Stomach (tissue), 9 donors: Measurements from ENCODE around the gene PODXL2. TPM values are rescaled to one million over a fixed set of nuclear protein-coding genes. Genes with fewer than 3 reads are reported as not detected.
A peak's percentile ranks its signal among the peaks of the same experiment; 100 is the strongest.
"Not testable (repeated sequence)": the region's sequence is repeated elsewhere in the genome, so short reads cannot be mapped to it uniquely, and the experiment has no call there.

ENCODE experiments used
- DNase-seq, 2 donors: peaks; one replicate each; pipeline versions ENCODE4 v3.0.0 to v3.0.0-alpha.2; 2013 to 2019
- H3K27ac ChIP-seq, 5 donors: fragments of 200-600 bp in 4 of 5; sonication (generic) in 4 of 5; one replicate each; pipeline ENCODE4 v1.5.1; 2013 to 2019; ENCODE audit warnings: mild to moderate bottlenecking in 1 of 5, moderate library complexity in 1 of 5
- H3K27me3 ChIP-seq, 3 donors: fragments of 200-600 bp; sonication (generic); one replicate each; pipeline ENCODE4 v1.5.1; 2017 to 2019; ENCODE audit warnings: mixed run types in 1 of 3
- H3K36me3 ChIP-seq, 4 donors: fragments of 200-600 bp; sonication (generic); 1 replicate in 3 of 4; 2 replicates in 1 of 4; pipeline ENCODE4 v1.5.1; 2016 to 2019
- H3K4me1 ChIP-seq, 4 donors: fragments of 200-600 bp; sonication (generic); one replicate each; pipeline ENCODE4 v1.5.1; 2016 to 2019
- H3K4me3 ChIP-seq, 4 donors: fragments of 200-600 bp; sonication (generic) in 3 of 4; one replicate each; pipeline ENCODE4 v1.5.1; 2016 to 2019; ENCODE audit warnings: mild to moderate bottlenecking in 1 of 4
- H3K9me3 ChIP-seq, 4 donors: fragments of 200-600 bp; sonication (generic); one replicate each; pipeline ENCODE4 v1.5.1; 2016 to 2019
- EP300 ChIP-seq: sonication (generic); formaldehyde crosslinking; IDR thresholded peaks from one replicate; pipeline ENCODE4 v1.6.1; 2017; ENCODE audit warnings: antibody characterized with exemption
- POLR2A ChIP-seq, 4 donors: fragments of 450-650 bp; IDR thresholded peaks; one replicate each; pipeline ENCODE4 v1.6.1; 2016; ENCODE audit warnings: antibody characterized with exemption in 4 of 4, control low read depth in 2 of 4, mild to moderate bottlenecking in 1 of 4, moderate library complexity in 1 of 4
- POLR2AphosphoS5 ChIP-seq, 3 donors: sonication (generic); formaldehyde crosslinking; IDR thresholded peaks; one replicate each; pipeline ENCODE4 v1.6.1; 2016; ENCODE audit warnings: antibody characterized with exemption in 3 of 3
- WGBS, 5 donors: extraction: QIAGEN DNeasy Blood & Tissue Kit in 3 of 5; methylation state at CpG; one replicate each; pipeline versions ENCODE4 v1.1.5 to v1.1.7; 2013 to 2018; 5-methylcytosine and 5-hydroxymethylcytosine counted together
- intact Hi-C: fragments of 100-400 bp; cut with DNase I; formaldehyde crosslinking; loops from one replicate; pipeline ENCODE4 v1.15.1; 2023; ENCODE audit warnings: low total_unique reads
- polyA plus RNA-seq, 3 donors: library from polyadenylated mRNA; stranded (reverse); fragments of 200-250 nt; gene quantifications; one replicate each; pipeline ENCODE4 v1.2.3, GENCODE V29; 2013
- total RNA-seq, 5 donors: library from RNA; depleted of rRNA; stranded (reverse); fragments of >200 nt; gene quantifications; one replicate each; pipeline versions ENCODE4 v1.1.0 to v1.2.3, GENCODE V29; 2014 to 2016
- TF ChIP-seq, protein P1 (sequence below), 7 experiments: fragments of 450-650 bp in 4 of 7; fragments of 200-600 bp in 3 of 7; sonication (generic) in 3 of 7; IDR thresholded peaks; one replicate each; pipeline ENCODE4 v1.5.1; 2016 to 2019; ENCODE audit warnings: antibody characterized with exemption in 7 of 7, control low read depth in 2 of 7, mild to moderate bottlenecking in 1 of 7
- donor health status: healthy with polysubstance abuse.
- donor health status: Bipolar disorder and iron deficiency.
- donor health status: healthy.

The PODXL2 gene
- total and polyA plus RNA-seq, 8 donors, result 5.3 to 50.9 (median 12.1) TPM

DNA sequence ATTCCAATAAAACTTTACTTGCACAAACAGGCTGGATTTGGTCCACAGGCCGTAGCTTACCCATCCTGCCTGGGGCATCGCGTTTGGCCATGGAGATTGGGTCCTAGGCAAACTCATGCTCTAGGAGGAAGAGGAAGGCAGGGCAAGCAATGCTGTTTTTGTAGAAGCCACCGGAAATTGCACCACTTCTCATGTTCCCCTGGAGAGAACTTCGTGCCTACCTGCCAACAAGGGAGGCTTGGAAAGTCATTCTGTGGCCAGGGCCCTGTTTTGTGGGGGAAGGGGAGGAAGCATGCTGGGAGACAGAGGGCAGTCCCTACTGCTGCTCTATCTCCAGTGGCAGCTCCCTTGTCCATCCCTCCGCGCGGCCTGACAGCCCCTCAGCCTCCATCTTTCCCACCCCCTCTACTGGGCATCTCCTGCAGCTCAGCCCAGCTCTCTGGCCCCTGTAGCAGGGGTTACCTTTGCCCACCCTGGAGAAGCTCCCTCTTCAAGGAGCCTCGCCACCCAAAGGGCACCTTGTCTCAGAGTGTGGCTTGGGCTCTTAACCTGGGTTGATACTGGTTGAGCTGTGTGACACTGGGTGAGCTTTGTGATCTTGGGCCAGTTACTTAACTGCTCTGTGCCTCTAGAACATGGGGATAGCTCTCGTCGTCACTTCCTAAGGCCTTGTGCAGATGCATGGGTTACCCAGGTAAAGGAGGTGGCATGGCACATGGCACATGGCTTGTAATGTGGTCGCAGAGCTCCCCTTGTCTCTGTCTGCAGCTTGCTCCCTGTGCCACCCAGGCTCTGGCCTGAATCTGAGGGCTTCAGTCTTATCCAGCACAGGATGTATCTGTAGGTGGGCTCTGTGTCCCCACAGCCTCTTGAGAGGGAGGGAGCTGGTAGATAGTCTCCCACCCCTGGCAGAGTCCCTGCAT is 49.9 kb downstream of the PODXL2 start:
- TF ChIP-seq POLR2AphosphoS5 (IDR thresholded peaks at IDR 0.05) (no peak), POLR2A (IDR thresholded peaks at IDR 0.05) (no peak), EP300 (no peak)
- TF ChIP-seq, protein P1, sequence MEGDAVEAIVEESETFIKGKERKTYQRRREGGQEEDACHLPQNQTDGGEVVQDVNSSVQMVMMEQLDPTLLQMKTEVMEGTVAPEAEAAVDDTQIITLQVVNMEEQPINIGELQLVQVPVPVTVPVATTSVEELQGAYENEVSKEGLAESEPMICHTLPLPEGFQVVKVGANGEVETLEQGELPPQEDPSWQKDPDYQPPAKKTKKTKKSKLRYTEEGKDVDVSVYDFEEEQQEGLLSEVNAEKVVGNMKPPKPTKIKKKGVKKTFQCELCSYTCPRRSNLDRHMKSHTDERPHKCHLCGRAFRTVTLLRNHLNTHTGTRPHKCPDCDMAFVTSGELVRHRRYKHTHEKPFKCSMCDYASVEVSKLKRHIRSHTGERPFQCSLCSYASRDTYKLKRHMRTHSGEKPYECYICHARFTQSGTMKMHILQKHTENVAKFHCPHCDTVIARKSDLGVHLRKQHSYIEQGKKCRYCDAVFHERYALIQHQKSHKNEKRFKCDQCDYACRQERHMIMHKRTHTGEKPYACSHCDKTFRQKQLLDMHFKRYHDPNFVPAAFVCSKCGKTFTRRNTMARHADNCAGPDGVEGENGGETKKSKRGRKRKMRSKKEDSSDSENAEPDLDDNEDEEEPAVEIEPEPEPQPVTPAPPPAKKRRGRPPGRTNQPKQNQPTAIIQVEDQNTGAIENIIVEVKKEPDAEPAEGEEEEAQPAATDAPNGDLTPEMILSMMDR (IDR thresholded peaks at IDR 0.05), result no peak
- DNase-seq, result peak in 1 of 2 donors; percentile 23
- Histone ChIP-seq H3K27ac (peak overlapping the region in 2 of 5 donors; percentile 46 to 49), H3K4me3 (no peak overlapping the region), H3K27me3 (no peaks in the 10 kb centered on the region), H3K4me1 (peaks cover 11 to 29% (median 13%) of the 10 kb centered on the region in 4 donors), H3K9me3 (no peaks in the 10 kb centered on the region), H3K36me3 (peaks cover 14 to 54% (median 49%) of the 10 kb centered on the region in 4 donors)
- intact Hi-C loops, result no loop called here
- WGBS, 5 donors, result 82 to 90% (median 88%) methylated on average over 9 to 12 of the region's 12 CpGs

GRCh38 chr3:127679534-127680145 is 50.7 kb downstream of the PODXL2 start:
- Histone ChIP-seq H3K4me1 (peaks cover 4 to 22% (median 6%) of the 10 kb centered on the region in 4 donors), H3K27ac (no peak overlapping the region), H3K9me3 (no peaks in the 10 kb centered on the region), H3K36me3 (peaks cover 14 to 54% (median 49%) of the 10 kb centered on the region in 4 donors), H3K4me3 (no peak overlapping the region), H3K27me3 (no peaks in the 10 kb centered on the region)
- intact Hi-C loops, result no loop called here
- 88 to 94% (median 90%) methylated on average over 17 to 21 of the region's 21 CpGs for WGBS, 5 donors
- DNase-seq, result peak in 1 of 2 donors; percentile 24
- no peak for TF ChIP-seq POLR2A (IDR thresholded peaks at IDR 0.05)
- TF ChIP-seq EP300, result no peak
- TF ChIP-seq POLR2AphosphoS5 (IDR thresholded peaks at IDR 0.05), result no peak
- TF ChIP-seq, protein P1 (IDR thresholded peaks at IDR 0.05), result no peak

- H3K4me1 ChIP-seq, result peaks cover 0 to 18% (median 5%) of the 10 kb centered on the region in 4 donors
- DNase-seq, result peak in 1 of 2 donors; percentile 24
- intact Hi-C loops, result no loop called here
- no peaks in the 10 kb centered on the region for H3K27me3 ChIP-seq
- no peaks in the 10 kb centered on the region for H3K9me3 ChIP-seq
- H3K4me3 ChIP-seq, result no peak overlapping the region
- 92 to 98% (median 96%) methylated on average over 2 to 21 of the region's 21 CpGs for WGBS, 5 donors
- H3K36me3 ChIP-seq, result peaks cover 14 to 54% (median 49%) of the 10 kb centered on the region in 4 donors
- no peak for TF ChIP-seq EP300
- TF ChIP-seq, protein P1 (IDR thresholded peaks at IDR 0.05), result no peak
- TF ChIP-seq POLR2AphosphoS5 (IDR thresholded peaks at IDR 0.05), result no peak
- no peak for TF ChIP-seq POLR2A (IDR thresholded peaks at IDR 0.05)
- no peak overlapping the region for H3K27ac ChIP-seq
Measured at GRCh38 chr3:127680146-127680661, 51.2 kb downstream of the PODXL2 start.

DNA sequence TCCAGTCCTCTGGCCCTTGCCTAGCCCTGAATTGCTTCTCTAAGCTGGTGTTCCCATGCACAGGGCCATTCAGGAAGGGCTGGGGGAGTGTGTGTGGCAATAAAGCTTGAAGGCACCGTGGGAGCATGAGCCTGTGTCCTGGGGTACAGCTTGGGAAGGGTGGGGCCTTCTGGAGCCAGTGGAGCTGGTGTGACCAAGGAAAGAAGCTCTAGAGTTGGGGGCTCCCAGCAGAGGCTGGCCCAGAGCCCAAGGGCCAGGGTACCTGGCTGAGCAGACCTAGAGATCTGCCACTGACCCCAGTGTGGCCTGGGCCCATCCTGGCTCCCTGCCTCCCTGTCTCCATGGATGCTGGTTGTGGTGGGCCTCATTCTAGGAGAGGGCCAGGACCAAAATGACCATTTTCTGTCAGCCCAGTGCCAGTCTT is 51.8 kb downstream of the PODXL2 start:
- Histone ChIP-seq H3K27me3 (no peaks in the 10 kb centered on the region), H3K9me3 (no peaks in the 10 kb centered on the region), H3K36me3 (peaks cover 12 to 49% (median 48%) of the 10 kb centered on the region in 4 donors), H3K4me1 (peaks cover 0 to 12% (median 3%) of the 10 kb centered on the region in 4 donors), H3K27ac (peak overlapping the region in 1 of 5 donors; percentile 9), H3K4me3 (no peak overlapping the region)
- intact Hi-C loops, result no loop called here
- TF ChIP-seq, protein P1 (IDR thresholded peaks at IDR 0.05), result no peak
- no peak for TF ChIP-seq POLR2A (IDR thresholded peaks at IDR 0.05)
- TF ChIP-seq POLR2AphosphoS5 (IDR thresholded peaks at IDR 0.05), result no peak
- TF ChIP-seq EP300, result no peak
- DNase-seq, result peak in 1 of 2 donors; percentile 20
- WGBS, 5 donors, result 79 to 100% (median 94%) methylated on average over 1 of the region's 1 CpG

- peaks cover 0 to 10% (median 0%) of the 10 kb centered on the region in 4 donors for H3K4me1 ChIP-seq
- intact Hi-C loops, H3K27me3 ChIP-seq, H3K9me3 ChIP-seq, H3K27ac ChIP-seq, H3K4me3 ChIP-seq: not testable (repeated sequence)
- H3K36me3 ChIP-seq, result peaks cover 9 to 35% (median 35%) of the 10 kb centered on the region in 4 donors
- DNase-seq, result peak in 1 of 2 donors; percentile 4
- 88 to 96% (median 93%) methylated on average over 6 of the region's 6 CpGs for WGBS, 5 donors
Measured at GRCh38 chr3:127682175-127682554, 53.2 kb downstream of the PODXL2 start.
